Caco-2 (cell line): Measurements from ENCODE around the gene P2RY6. TPM values are rescaled to one million over a fixed set of nuclear protein-coding genes. Genes with fewer than 3 reads are reported as not detected.

Experiments
- BruUV-seq: library from RNA; stranded (reverse); fragments of 400-500 nt; replicated peaks from 2 replicates; lab custom pipeline; 2021; lab: Mats Ljungman, UMichigan
- CTCF ChIA-PET: fragments of 300-600 bp; sonication (Branson Sonifier 250); formaldehyde crosslinking; loops from one replicate; lab custom pipeline; 2022; ENCODE audit warnings: antibody characterized with exemption; lab: Charles Lee
- POLR2A ChIA-PET: fragments of 300-600 bp; sonication (Branson Sonifier 250); formaldehyde crosslinking; loops from one replicate; lab custom pipeline; 2022; ENCODE audit warnings: antibody characterized with exemption; lab: Charles Lee
- DNase-seq, 2 experiments: peaks; one replicate each; pipeline versions ENCODE4 v3.0.0 to v3.0.0-alpha.2; 2020 to 2022
- H3K27me3 ChIP-seq: replicated peaks from 2 replicates; pipeline ENCODE4 v1.6.0; 2011; ENCODE audit warnings: low read length; ENCODE audit not compliant: control insufficient read depth, insufficient read depth
- H3K36me3 ChIP-seq: 2 replicates; pipeline ENCODE4 v1.5.1; 2011; ENCODE audit warnings: low read length; ENCODE audit not compliant: control insufficient read depth, insufficient read depth
- H3K4me1 ChIP-seq: fragments of 250-450 bp; sonication (Bioruptor Pico); 2 replicates; pipeline ENCODE4 v1.5.1; 2020; ENCODE audit warnings: mild to moderate bottlenecking
- H3K4me3 ChIP-seq: 2 replicates; pipeline ENCODE4 v1.5.1; 2011; ENCODE audit warnings: low read depth, mild to moderate bottlenecking, control low read depth, low read length
- H3K9me3 ChIP-seq: fragments of 250-450 bp; sonication (Bioruptor Pico); 2 replicates; pipeline ENCODE4 v1.5.1; 2020; ENCODE audit warnings: mild to moderate bottlenecking, moderate library complexity
- H3K27ac Mint-ChIP-seq: one replicate; pipeline ENCODE4 v1.8.0; 2022; ENCODE audit warnings: mixed read lengths; ENCODE audit not compliant: unreplicated experiment
- H3K27me3 Mint-ChIP-seq: one replicate; pipeline ENCODE4 v1.8.0; 2022; ENCODE audit warnings: mixed read lengths; ENCODE audit not compliant: insufficient read depth, unreplicated experiment
- H3K36me3 Mint-ChIP-seq: one replicate; pipeline ENCODE4 v1.8.0; 2022; ENCODE audit warnings: mild to moderate bottlenecking, mixed read lengths; ENCODE audit not compliant: insufficient read depth, unreplicated experiment
- H3K4me1 Mint-ChIP-seq: one replicate; pipeline ENCODE4 v1.8.0; 2022; ENCODE audit warnings: low read depth, mixed read lengths; ENCODE audit not compliant: unreplicated experiment
- H3K4me3 Mint-ChIP-seq: one replicate; pipeline ENCODE4 v1.8.0; 2022; ENCODE audit warnings: mild to moderate bottlenecking, moderate library complexity, mixed read lengths; ENCODE audit not compliant: unreplicated experiment
- H3K9me3 Mint-ChIP-seq: one replicate; pipeline ENCODE4 v1.8.0; 2022; ENCODE audit warnings: mixed read lengths; ENCODE audit not compliant: unreplicated experiment
- CTCF ChIP-seq, 2 experiments: fragments of 200-600 bp in 1 of 2; IDR thresholded peaks; 1 replicate in 1 of 2; 2 replicates in 1 of 2; pipeline versions ENCODE4 v1.5.1 to v1.8.0; 2011 to 2022; ENCODE audit warnings: antibody characterized with exemption in 1 of 2, control low read depth in 1 of 2, inconsistent platforms in 1 of 2, low read depth in 1 of 2, low read length in 1 of 2, mild to moderate bottlenecking in 1 of 2, moderate library complexity in 1 of 2; ENCODE audit not compliant: insufficient read depth in 1 of 2, severe bottlenecking in 1 of 2, unreplicated experiment in 1 of 2
- intact Hi-C: fragments of 100-400 bp; cut with micrococcal nuclease; formaldehyde crosslinking; loops from one replicate; pipeline ENCODE4 v1.10.0; 2022; ENCODE audit not compliant: unreplicated experiment
- total RNA-seq: library from RNA; stranded (reverse); gene quantifications from 2 replicates; pipeline ENCODE4 v1.2.3, GENCODE V29; 2022

The P2RY6 gene
- total RNA-seq, 1 experiment from 2014 or later, result 55.7 TPM

DNA sequence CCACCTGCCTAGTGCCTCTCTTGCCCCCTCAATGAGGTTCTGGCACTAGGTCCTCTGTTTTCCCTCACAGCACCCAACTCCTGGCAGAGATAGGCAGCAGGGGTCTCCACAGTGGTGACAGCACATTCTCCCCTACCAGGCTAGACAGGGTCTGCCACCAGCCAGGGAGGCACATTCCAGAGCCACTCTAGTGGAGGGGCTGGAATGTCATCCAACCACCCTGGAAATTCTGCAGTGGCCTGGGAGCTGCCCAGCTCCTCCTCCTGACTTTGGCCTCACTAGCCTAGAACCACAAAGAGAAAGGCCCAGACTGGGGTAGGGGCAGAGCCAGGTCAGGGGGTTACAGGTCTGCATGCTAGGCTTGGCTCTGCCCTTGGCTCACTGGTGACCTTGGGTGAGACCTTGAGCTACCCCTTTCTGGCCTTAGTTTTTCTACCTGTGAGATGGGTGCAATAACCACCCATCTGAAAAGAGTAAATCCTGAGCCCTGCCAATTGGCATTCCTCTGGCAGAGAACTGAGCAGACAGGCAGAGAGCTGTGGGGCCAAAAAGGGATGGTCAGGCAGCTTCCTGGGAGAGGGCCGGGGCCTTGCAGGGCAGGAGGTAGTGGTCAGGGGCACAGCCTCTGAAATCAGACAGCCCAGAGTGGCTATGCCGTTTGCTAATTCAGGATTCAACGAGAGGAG is 47.0 kb upstream of the P2RY6 start:
- H3K9me3 Mint-ChIP-seq, result no peaks in the 10 kb centered on the region
- no TSS peak for BruUV-seq
- Histone ChIP-seq H3K4me3 (no peak overlapping the region), H3K4me1 (peaks cover 53% of the 10 kb centered on the region), H3K9me3 (no peaks in the 10 kb centered on the region), H3K27me3 (no peaks in the 10 kb centered on the region), H3K36me3 (no peaks in the 10 kb centered on the region)
- ChIA-PET POLR2A (no interaction called here), CTCF (interaction anchor here (0.6 to 1.1 kb wide), 3 partner anchors 12 to 527 kb away, joined by 3 to 8 read pairs (median 4); no protein-coding TSS in a partner anchor)
- intact Hi-C loops, result no loop called here
- no peak overlapping the region for H3K4me3 Mint-ChIP-seq
- peaks cover 43% of the 10 kb centered on the region for H3K4me1 Mint-ChIP-seq
- H3K27me3 Mint-ChIP-seq, result no peaks in the 10 kb centered on the region
- peak overlapping the region; percentile 55 for H3K27ac Mint-ChIP-seq
- peaks cover 10% of the 10 kb centered on the region for H3K36me3 Mint-ChIP-seq
- no peak for TF ChIP-seq CTCF (IDR thresholded peaks at IDR 0.05; ENCODE audit: insufficient read depth in 1 of 2, low read depth in 1 of 2, low read length in 1 of 2, severe bottlenecking in 1 of 2, unreplicated experiment in 1 of 2)
- DNase-seq, result peak; percentile 76 to 81

- ChIA-PET CTCF (interaction anchor here (0.5 to 1.1 kb wide), 2 partner anchors 12 to 29 kb away, joined by 3 to 8 read pairs; no protein-coding TSS in a partner anchor), POLR2A (no interaction called here)
- peak in 1 of 2 experiments; percentile 37 for DNase-seq
- H3K9me3 Mint-ChIP-seq, result no peaks in the 10 kb centered on the region
- no peak overlapping the region for H3K4me3 Mint-ChIP-seq
- H3K36me3 Mint-ChIP-seq, result peaks cover 10% of the 10 kb centered on the region
- no peaks in the 10 kb centered on the region for H3K9me3 ChIP-seq
- no peaks in the 10 kb centered on the region for H3K27me3 ChIP-seq
- peaks cover 52% of the 10 kb centered on the region for H3K4me1 ChIP-seq
- no peak overlapping the region for H3K4me3 ChIP-seq
- intact Hi-C loops, result loop anchor here (2.0 kb wide), 1 partner anchor 41 kb away; no protein-coding TSS in a partner anchor
- H3K27me3 Mint-ChIP-seq, result no peaks in the 10 kb centered on the region
- no peak for TF ChIP-seq CTCF (IDR thresholded peaks at IDR 0.05; ENCODE audit: insufficient read depth in 1 of 2, low read depth in 1 of 2, low read length in 1 of 2, severe bottlenecking in 1 of 2, unreplicated experiment in 1 of 2)
- no TSS peak for BruUV-seq
- H3K4me1 Mint-ChIP-seq, result peaks cover 43% of the 10 kb centered on the region
- H3K27ac Mint-ChIP-seq, result peak overlapping the region; percentile 10
- H3K36me3 ChIP-seq, result no peaks in the 10 kb centered on the region
These were observed 46.3 kb upstream of the P2RY6 start for GRCh38 chr11:73225851-73226250.

DNA sequence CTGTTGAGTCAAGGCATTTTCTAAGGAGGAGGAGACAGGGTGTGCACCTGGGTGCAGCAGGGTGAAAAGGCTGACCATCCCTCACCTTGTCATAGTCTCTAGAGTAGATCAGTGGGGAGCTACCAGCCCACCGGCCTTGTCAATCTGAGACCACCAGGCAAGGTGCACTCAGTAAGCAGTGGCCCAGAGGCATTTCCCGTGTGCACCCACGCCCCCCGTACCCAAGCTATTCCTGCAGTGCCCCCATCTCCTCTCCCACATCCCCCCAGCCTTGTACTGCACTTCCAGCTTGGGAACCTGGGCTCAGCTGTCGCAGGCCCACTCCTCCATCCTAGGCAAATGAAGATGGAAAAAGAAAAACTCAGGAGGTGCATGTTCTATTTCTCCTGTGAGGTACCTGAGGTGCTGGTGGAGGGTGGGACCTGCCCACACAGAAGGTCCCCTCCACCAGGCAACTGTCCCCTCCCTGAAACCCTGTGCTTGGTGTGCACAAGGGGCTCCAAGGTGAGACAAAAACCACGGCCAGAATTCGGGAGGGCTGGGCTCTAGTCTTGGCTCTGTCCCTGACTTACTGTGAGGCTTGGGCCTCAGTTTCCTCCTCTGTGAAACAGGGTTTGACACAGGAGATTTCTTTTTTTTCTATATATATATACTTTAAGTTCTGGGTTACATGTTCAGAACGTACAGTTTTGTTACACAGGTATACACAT is 45.7 kb upstream of the P2RY6 start:
- no peak overlapping the region for H3K4me3 ChIP-seq
- H3K27me3 ChIP-seq, result no peaks in the 10 kb centered on the region
- Mint-ChIP-seq H3K36me3 (peaks cover 10% of the 10 kb centered on the region), H3K9me3 (no peaks in the 10 kb centered on the region), H3K4me1 (peaks cover 43% of the 10 kb centered on the region), H3K27me3 (no peaks in the 10 kb centered on the region), H3K4me3 (no peak overlapping the region), H3K27ac (peak overlapping the region; percentile 10)
- no peaks in the 10 kb centered on the region for H3K36me3 ChIP-seq
- TF ChIP-seq CTCF (IDR thresholded peaks at IDR 0.05; ENCODE audit: insufficient read depth in 1 of 2, low read depth in 1 of 2, low read length in 1 of 2, severe bottlenecking in 1 of 2, unreplicated experiment in 1 of 2), result no peak
- peaks cover 46% of the 10 kb centered on the region for H3K4me1 ChIP-seq
- ChIA-PET POLR2A (interaction anchor here (0.9 kb wide), 1 partner anchor 84 kb away, joined by 4 read pairs; the partner anchor contains the start of gene FCHSD2), CTCF (interaction anchor here (0.5 to 0.8 kb wide), 2 partner anchors 28 to 33 kb away, joined by 3 to 4 read pairs; no protein-coding TSS in a partner anchor)
- intact Hi-C loops, result loop anchor here (1.0 to 2.0 kb wide), 2 partner anchors 8 to 42 kb away; partner anchors contain the start of gene P2RY2
- DNase-seq, result peak in 1 of 2 experiments; percentile 25
- H3K9me3 ChIP-seq, result no peaks in the 10 kb centered on the region
- BruUV-seq, result no TSS peak
